Fibroblast of lung (primary cell): ENCODE data around the gene ELMOD1. TPM values are rescaled to one million over a fixed set of nuclear protein-coding genes. Genes with fewer than 3 reads are reported as not detected.

ENCODE experiments used
- DNase-seq, 2 donors: peaks; one replicate each; pipeline versions ENCODE4 v3.0.0 to v3.0.0-alpha.2; 2010; ENCODE audit warnings: low read depth in 2 of 2
- H2AFZ ChIP-seq: 2 replicates; pipeline ENCODE4 v1.5.1; 2012; ENCODE audit warnings: low read length, control low read depth, inconsistent platforms
- H3K27ac ChIP-seq: 2 replicates; pipeline ENCODE4 v1.5.1; 2011; ENCODE audit warnings: low read length, control low read depth; ENCODE audit not compliant: insufficient read depth
- H3K27me3 ChIP-seq: 2 replicates; pipeline ENCODE4 v1.5.1; 2011; ENCODE audit warnings: mild to moderate bottlenecking, low read length; ENCODE audit not compliant: control insufficient read depth, insufficient read depth
- H3K36me3 ChIP-seq: 2 replicates; pipeline ENCODE4 v1.5.1; 2011; ENCODE audit warnings: low read length; ENCODE audit not compliant: control insufficient read depth, insufficient read depth
- H3K4me1 ChIP-seq: 2 replicates; pipeline ENCODE4 v1.5.1; 2011; ENCODE audit warnings: low read length; ENCODE audit not compliant: control insufficient read depth, insufficient read depth; ENCODE audit errors: extremely low read depth
- H3K4me2 ChIP-seq: 2 replicates; pipeline ENCODE4 v1.5.1; 2011; ENCODE audit warnings: low read length, control low read depth; ENCODE audit not compliant: insufficient read depth; ENCODE audit errors: extremely low read depth
- H3K4me3 ChIP-seq, 4 experiments: fragments of 200-600 bp in 1 of 4; sonication (generic) in 1 of 4; replicated peaks in 1 of 4; 2 replicates each; pipeline ENCODE4 v1.5.1; 2011 to 2016; ENCODE audit warnings: low read length in 4 of 4, low read depth in 3 of 4, mild to moderate bottlenecking in 3 of 4, control low read depth in 2 of 4, inconsistent platforms in 1 of 4, mixed read lengths in 1 of 4; ENCODE audit not compliant: insufficient read depth in 1 of 4; ENCODE audit errors: control extremely low read depth in 1 of 4
- H3K79me2 ChIP-seq: 2 replicates; pipeline ENCODE4 v1.5.1; 2012; ENCODE audit warnings: mild to moderate bottlenecking, low read length, inconsistent platforms; ENCODE audit not compliant: control insufficient read depth, insufficient read depth
- H3K9ac ChIP-seq: 2 replicates; pipeline ENCODE4 v1.5.1; 2011; ENCODE audit warnings: mild to moderate bottlenecking, low read length, control low read depth; ENCODE audit not compliant: insufficient read depth
- H3K9me3 ChIP-seq: 2 replicates; pipeline ENCODE4 v1.5.1; 2012; ENCODE audit warnings: low read depth, low read length; ENCODE audit not compliant: control insufficient read depth, insufficient read depth
- H4K20me1 ChIP-seq: 2 replicates; pipeline ENCODE4 v1.5.1; 2011; ENCODE audit warnings: low read length; ENCODE audit not compliant: control insufficient read depth, insufficient read depth; ENCODE audit errors: extremely low read depth
- CTCF ChIP-seq, 2 donors: IDR thresholded peaks in 1 of 2; conservative IDR thresholded peaks in 1 of 2; 1 replicate in 1 of 2; 2 replicates in 1 of 2; pipeline ENCODE4 v1.5.1; 2011 to 2012; ENCODE audit warnings: low read length in 2 of 2, control low read depth in 1 of 2, inconsistent platforms in 1 of 2, low read depth in 1 of 2, mild to moderate bottlenecking in 1 of 2
- EZH2 ChIP-seq: IDR thresholded peaks from 2 replicates; pipeline ENCODE4 v1.5.1; 2012; ENCODE audit warnings: low read length, control low read depth, mild to moderate bottlenecking; ENCODE audit errors: missing control alignments
- polyA plus RNA-seq, 2 donors: library from polyadenylated mRNA; depleted of rRNA in 1 of 2; stranded (reverse) in 1 of 2; unstranded in 1 of 2; fragments of >200 nt; gene quantifications; 2 replicates each; pipeline ENCODE4 v1.2.1, GENCODE V29; 2011 to 2012; ENCODE audit warnings: missing spikeins in 1 of 2
- total RNA-seq: library from RNA; depleted of rRNA; stranded (reverse); fragments of >200 nt; gene quantifications from 2 replicates; pipeline ENCODE4 v1.2.1, GENCODE V29; 2014

Gene ELMOD1
- total and polyA plus RNA-seq, 2 donors (not counting 1 experiment from before 2014, with no cell fraction given): 0.17 to 0.91 TPM

GRCh38 chr11:107593951-107594350, 3.0 kb downstream of the ELMOD1 start:
- Histone ChIP-seq H3K4me2 (no peak overlapping the region), H3K4me3 (no peak overlapping the region), H3K79me2 (no peaks in the 10 kb centered on the region), H3K36me3 (no peaks in the 10 kb centered on the region), H3K27ac (no peak overlapping the region), H2AFZ (no peak overlapping the region), H3K9ac (no peak overlapping the region), H3K27me3 (peaks cover 5% of the 10 kb centered on the region), H4K20me1 (no peaks in the 10 kb centered on the region), H3K9me3 (no peaks in the 10 kb centered on the region), H3K4me1 (peaks cover 2% of the 10 kb centered on the region)
- DNase-seq: no peak
- TF ChIP-seq CTCF (conservative IDR thresholded peaks at IDR 0.05 in 1 of 2, IDR thresholded peaks at IDR 0.05 in 1 of 2; ENCODE audit: low read depth in 1 of 2, low read length in 2 of 2) (no peak), EZH2 (no peak)

GRCh38 chr11:107594736-107595135, 3.8 kb downstream of the ELMOD1 start:
- TF ChIP-seq CTCF (conservative IDR thresholded peaks at IDR 0.05 in 1 of 2, IDR thresholded peaks at IDR 0.05 in 1 of 2; ENCODE audit: low read depth in 1 of 2, low read length in 2 of 2) (no peak), EZH2 (no peak)

GRCh38 chr11:107598225-107599139, 7.5 kb downstream of the ELMOD1 start:
- TF ChIP-seq CTCF (conservative IDR thresholded peaks at IDR 0.05 in 1 of 2, IDR thresholded peaks at IDR 0.05 in 1 of 2; ENCODE audit: low read depth in 1 of 2, low read length in 2 of 2) (peak; percentile 20 to 50), EZH2 (no peak)
- H3K9me3 ChIP-seq: no peaks in the 10 kb centered on the region
- no peak overlapping the region for H3K9ac ChIP-seq
- no peak overlapping the region for H3K27ac ChIP-seq
- H3K27me3 ChIP-seq: no peaks in the 10 kb centered on the region
- no peaks in the 10 kb centered on the region for H3K36me3 ChIP-seq
- no peak overlapping the region for H3K4me2 ChIP-seq
- no peak for DNase-seq
- H2AFZ ChIP-seq: no peak overlapping the region
- no peaks in the 10 kb centered on the region for H3K79me2 ChIP-seq
- H4K20me1 ChIP-seq: no peaks in the 10 kb centered on the region
- no peaks in the 10 kb centered on the region for H3K4me1 ChIP-seq
- no peak overlapping the region for H3K4me3 ChIP-seq

More at GRCh38 chr11:107594736-107595135, 3.8 kb downstream of the ELMOD1 start:
- Histone ChIP-seq H2AFZ (no peak overlapping the region), H3K36me3 (no peaks in the 10 kb centered on the region), H4K20me1 (no peaks in the 10 kb centered on the region), H3K9me3 (no peaks in the 10 kb centered on the region), H3K4me2 (no peak overlapping the region), H3K27me3 (peaks cover 5% of the 10 kb centered on the region), H3K4me1 (peaks cover 2% of the 10 kb centered on the region), H3K9ac (no peak overlapping the region), H3K27ac (no peak overlapping the region), H3K4me3 (no peak overlapping the region), H3K79me2 (no peaks in the 10 kb centered on the region)
- DNase-seq: no peak
